NB4 (cell line): ENCODE data around the gene ZFX.

Experiments used
- POLR2A ChIP-seq: IDR thresholded peaks from 2 replicates; pipeline ENCODE4 v1.6.1; 2011; ENCODE audit warnings: mild to moderate bottlenecking; ENCODE audit not compliant: insufficient read length; ENCODE audit errors: extremely low read depth
- TF ChIP-seq, protein P1 (sequence below): IDR thresholded peaks from one replicate; pipeline ENCODE4 v1.5.1; 2012; ENCODE audit warnings: low read depth, low read length

DNA sequence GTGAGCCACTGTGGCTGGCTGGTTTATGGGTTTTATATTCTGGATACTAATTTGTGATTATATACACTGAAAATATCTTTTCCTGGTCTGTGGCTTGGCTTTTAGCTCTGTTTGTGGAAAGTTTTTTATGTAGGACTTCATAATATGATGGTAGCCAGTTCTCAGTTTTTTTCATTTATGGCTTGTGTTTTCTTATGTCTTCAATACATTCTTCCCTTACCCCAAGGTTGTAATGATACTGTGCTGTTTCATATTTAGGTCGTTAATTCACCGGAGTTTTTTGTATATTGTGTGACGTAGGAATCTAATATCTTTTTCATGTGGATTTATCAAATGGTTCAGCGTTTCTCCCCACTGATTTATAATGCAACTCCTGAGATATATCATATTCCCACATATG is 6.6 kb downstream of the ZFX start:
- TF ChIP-seq, protein P1, sequence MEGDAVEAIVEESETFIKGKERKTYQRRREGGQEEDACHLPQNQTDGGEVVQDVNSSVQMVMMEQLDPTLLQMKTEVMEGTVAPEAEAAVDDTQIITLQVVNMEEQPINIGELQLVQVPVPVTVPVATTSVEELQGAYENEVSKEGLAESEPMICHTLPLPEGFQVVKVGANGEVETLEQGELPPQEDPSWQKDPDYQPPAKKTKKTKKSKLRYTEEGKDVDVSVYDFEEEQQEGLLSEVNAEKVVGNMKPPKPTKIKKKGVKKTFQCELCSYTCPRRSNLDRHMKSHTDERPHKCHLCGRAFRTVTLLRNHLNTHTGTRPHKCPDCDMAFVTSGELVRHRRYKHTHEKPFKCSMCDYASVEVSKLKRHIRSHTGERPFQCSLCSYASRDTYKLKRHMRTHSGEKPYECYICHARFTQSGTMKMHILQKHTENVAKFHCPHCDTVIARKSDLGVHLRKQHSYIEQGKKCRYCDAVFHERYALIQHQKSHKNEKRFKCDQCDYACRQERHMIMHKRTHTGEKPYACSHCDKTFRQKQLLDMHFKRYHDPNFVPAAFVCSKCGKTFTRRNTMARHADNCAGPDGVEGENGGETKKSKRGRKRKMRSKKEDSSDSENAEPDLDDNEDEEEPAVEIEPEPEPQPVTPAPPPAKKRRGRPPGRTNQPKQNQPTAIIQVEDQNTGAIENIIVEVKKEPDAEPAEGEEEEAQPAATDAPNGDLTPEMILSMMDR, result no peak
- TF ChIP-seq POLR2A, result no peak
